ENCODE measurements around the gene KIFC1.
"Not testable (repeated sequence)": the region's sequence is repeated elsewhere in the genome, so short reads cannot be mapped to it uniquely, and the experiment has no call there.

DNA sequence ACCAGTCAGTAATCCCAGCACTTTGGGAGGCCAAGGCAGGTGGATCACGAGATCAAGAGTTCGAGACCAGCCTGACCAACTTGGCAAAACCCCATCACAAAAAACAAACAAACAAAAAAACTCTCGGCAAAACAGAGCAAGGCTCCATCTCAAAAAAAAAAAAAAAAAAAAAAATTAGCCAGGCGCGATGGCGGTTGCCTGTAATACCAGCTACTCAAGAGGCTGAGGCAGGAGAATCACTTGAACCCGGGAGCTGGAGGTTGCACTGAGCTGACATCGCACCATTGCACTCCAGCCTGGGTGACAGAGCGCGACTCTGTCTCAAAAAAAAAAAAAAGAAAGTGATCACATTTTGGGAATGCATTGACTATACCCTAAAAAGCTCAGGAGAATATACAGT is 12.4 kb upstream of the KIFC1 start:
- TF ChIP-seq, protein P1, sequence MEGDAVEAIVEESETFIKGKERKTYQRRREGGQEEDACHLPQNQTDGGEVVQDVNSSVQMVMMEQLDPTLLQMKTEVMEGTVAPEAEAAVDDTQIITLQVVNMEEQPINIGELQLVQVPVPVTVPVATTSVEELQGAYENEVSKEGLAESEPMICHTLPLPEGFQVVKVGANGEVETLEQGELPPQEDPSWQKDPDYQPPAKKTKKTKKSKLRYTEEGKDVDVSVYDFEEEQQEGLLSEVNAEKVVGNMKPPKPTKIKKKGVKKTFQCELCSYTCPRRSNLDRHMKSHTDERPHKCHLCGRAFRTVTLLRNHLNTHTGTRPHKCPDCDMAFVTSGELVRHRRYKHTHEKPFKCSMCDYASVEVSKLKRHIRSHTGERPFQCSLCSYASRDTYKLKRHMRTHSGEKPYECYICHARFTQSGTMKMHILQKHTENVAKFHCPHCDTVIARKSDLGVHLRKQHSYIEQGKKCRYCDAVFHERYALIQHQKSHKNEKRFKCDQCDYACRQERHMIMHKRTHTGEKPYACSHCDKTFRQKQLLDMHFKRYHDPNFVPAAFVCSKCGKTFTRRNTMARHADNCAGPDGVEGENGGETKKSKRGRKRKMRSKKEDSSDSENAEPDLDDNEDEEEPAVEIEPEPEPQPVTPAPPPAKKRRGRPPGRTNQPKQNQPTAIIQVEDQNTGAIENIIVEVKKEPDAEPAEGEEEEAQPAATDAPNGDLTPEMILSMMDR (IDR thresholded peaks at IDR 0.05): not testable (repeated sequence)
- not testable (repeated sequence) for TF ChIP-seq EZH2 (IDR thresholded peaks at IDR 0.05; ENCODE audit: borderline replicate concordance, insufficient read depth, low read depth, low read length, poor library complexity, severe bottlenecking)

Data from B cell (primary cell).